HEK293 (cell line): ENCODE measurements around the gene OOSP4B.

ENCODE experiments used
- CTCF ChIA-PET: fragments of 350-600 bp; formaldehyde crosslinking; extraction: SDS; loops from one replicate; lab custom pipeline; 2021; ENCODE audit warnings: antibody characterized with exemption; lab: Yijun Ruan, JAX
- POLR2A ChIA-PET: fragments of 300-600 bp; formaldehyde crosslinking; extraction: SDS; loops from one replicate; lab custom pipeline; 2020; ENCODE audit warnings: antibody characterized with exemption, inconsistent platforms; lab: Yijun Ruan, JAX
- H3K27ac ChIP-seq: fragments of 200-500 bp; sonication (Bioruptor generic); 2 replicates; pipeline ENCODE4 v1.5.1; 2014; ENCODE audit warnings: low read depth, low read length, control low read depth, inconsistent platforms; ENCODE audit errors: extremely low read depth
- H3K36me3 ChIP-seq, 2 experiments: fragments of 200-500 bp in 1 of 2; sonication (Bioruptor generic) in 1 of 2; 1 replicate in 1 of 2; 2 replicates in 1 of 2; pipeline ENCODE4 v1.5.1; 2014 to 2017; ENCODE audit warnings: inconsistent platforms in 2 of 2, low read length in 2 of 2; ENCODE audit not compliant: control insufficient read depth in 2 of 2, insufficient read depth in 1 of 2
- H3K4me1 ChIP-seq: fragments of 200-500 bp; sonication (Bioruptor generic); 2 replicates; pipeline ENCODE4 v1.5.1; 2014; ENCODE audit warnings: mild to moderate bottlenecking, low read length, inconsistent platforms; ENCODE audit not compliant: control insufficient read depth, insufficient read depth
- H3K4me3 ChIP-seq: 2 replicates; pipeline ENCODE4 v1.5.1; 2011; ENCODE audit warnings: low read depth, mild to moderate bottlenecking, control low read depth, low read length, moderate library complexity
- H3K9me3 ChIP-seq: fragments of 200-500 bp; sonication (Bioruptor generic); 2 replicates; pipeline ENCODE4 v1.5.1; 2014; ENCODE audit warnings: low read depth, low read length, inconsistent platforms; ENCODE audit not compliant: control insufficient read depth, insufficient read depth
- EGR2 ChIP-seq: fragments of 450-650 bp; formaldehyde crosslinking; IDR thresholded peaks from 2 replicates; pipeline ENCODE4 v1.5.1; 2016; ENCODE audit warnings: low read depth, missing biosample characterization, missing genetic modification characterization
- OVOL3 ChIP-seq: fragments of 450-650 bp; formaldehyde crosslinking; IDR thresholded peaks from 2 replicates; pipeline ENCODE4 v1.5.1; 2016; ENCODE audit warnings: missing biosample characterization, missing genetic modification characterization
- PRDM6 ChIP-seq: fragments of 450-650 bp; formaldehyde crosslinking; IDR thresholded peaks from 2 replicates; pipeline ENCODE4 v1.5.1; 2017; ENCODE audit warnings: missing biosample characterization, missing genetic modification characterization
- SCRT2 ChIP-seq: fragments of 450-650 bp; formaldehyde crosslinking; IDR thresholded peaks from 2 replicates; pipeline ENCODE4 v1.5.1; 2016; ENCODE audit warnings: missing biosample characterization, missing genetic modification characterization
- SP3 ChIP-seq: fragments of 450-650 bp; formaldehyde crosslinking; IDR thresholded peaks from 2 replicates; pipeline ENCODE4 v1.5.1; 2016; ENCODE audit warnings: missing biosample characterization, missing genetic modification characterization
- SP7 ChIP-seq: fragments of 450-650 bp; formaldehyde crosslinking; IDR thresholded peaks from 2 replicates; pipeline ENCODE4 v1.5.1; 2016; ENCODE audit warnings: missing biosample characterization, missing genetic modification characterization
- ZBTB20 ChIP-seq: fragments of 450-650 bp; formaldehyde crosslinking; IDR thresholded peaks from 2 replicates; pipeline ENCODE4 v1.5.1; 2016; ENCODE audit warnings: missing biosample characterization, missing genetic modification characterization
- ZBTB48 ChIP-seq: fragments of 450-650 bp; formaldehyde crosslinking; IDR thresholded peaks from 2 replicates; pipeline ENCODE4 v1.5.1; 2016; ENCODE audit warnings: missing biosample characterization, missing genetic modification characterization
- ZFP37 ChIP-seq: fragments of 450-650 bp; formaldehyde crosslinking; IDR thresholded peaks from 2 replicates; pipeline ENCODE4 v1.5.1; 2016; ENCODE audit warnings: missing biosample characterization, missing genetic modification characterization
- ZIC2 ChIP-seq: fragments of 450-650 bp; formaldehyde crosslinking; IDR thresholded peaks from 2 replicates; pipeline ENCODE4 v1.5.1; 2016; ENCODE audit warnings: missing biosample characterization, missing genetic modification characterization
- ZNF169 ChIP-seq: fragments of 450-650 bp; formaldehyde crosslinking; IDR thresholded peaks from 2 replicates; pipeline ENCODE4 v1.5.1; 2016; ENCODE audit warnings: missing biosample characterization, missing genetic modification characterization
- ZNF239 ChIP-seq: fragments of 450-650 bp; formaldehyde crosslinking; IDR thresholded peaks from 2 replicates; pipeline ENCODE4 v1.5.1; 2016; ENCODE audit warnings: missing biosample characterization, missing genetic modification characterization
- ZNF266 ChIP-seq: fragments of 450-650 bp; formaldehyde crosslinking; IDR thresholded peaks from 2 replicates; pipeline ENCODE4 v1.5.1; 2016; ENCODE audit warnings: missing biosample characterization, missing genetic modification characterization, low read depth
- ZNF292 ChIP-seq: fragments of 450-650 bp; formaldehyde crosslinking; IDR thresholded peaks from 2 replicates; pipeline ENCODE4 v1.5.1; 2016; ENCODE audit warnings: low read depth, missing biosample characterization, missing genetic modification characterization, borderline replicate concordance
- ZNF335 ChIP-seq: fragments of 450-650 bp; formaldehyde crosslinking; conservative IDR thresholded peaks from 2 replicates; pipeline ENCODE4 v1.5.1; 2016; ENCODE audit warnings: missing biosample characterization, missing genetic modification characterization
- ZNF416 ChIP-seq: fragments of 450-650 bp; formaldehyde crosslinking; IDR thresholded peaks from 2 replicates; pipeline ENCODE4 v1.5.1; 2016; ENCODE audit warnings: missing biosample characterization, missing genetic modification characterization
- ZNF555 ChIP-seq: fragments of 450-650 bp; formaldehyde crosslinking; conservative IDR thresholded peaks from 2 replicates; pipeline ENCODE4 v1.5.1; 2017; ENCODE audit warnings: missing biosample characterization, mild to moderate bottlenecking, missing genetic modification characterization, inconsistent platforms
- ZNF654 ChIP-seq: fragments of 450-650 bp; formaldehyde crosslinking; IDR thresholded peaks from 2 replicates; pipeline ENCODE4 v1.5.1; 2016; ENCODE audit warnings: low read depth, missing biosample characterization, missing genetic modification characterization
- ZNF677 ChIP-seq: fragments of 450-650 bp; IDR thresholded peaks from 2 replicates; pipeline ENCODE4 v1.5.0; 2018; ENCODE audit warnings: missing biosample characterization, mild to moderate bottlenecking, missing genetic modification characterization, moderate library complexity
- ZNF76 ChIP-seq: fragments of 450-650 bp; formaldehyde crosslinking; IDR thresholded peaks from 2 replicates; pipeline ENCODE4; 2016; ENCODE audit warnings: low read depth, missing biosample characterization, missing genetic modification characterization, borderline replicate concordance
- ZNF837 ChIP-seq: fragments of 450-650 bp; formaldehyde crosslinking; IDR thresholded peaks from 2 replicates; pipeline ENCODE4 v1.5.1; 2016; ENCODE audit warnings: missing biosample characterization, missing genetic modification characterization
- TF ChIP-seq, protein P1 (sequence below): fragments of 450-650 bp; formaldehyde crosslinking; optimal IDR thresholded peaks from 2 replicates; pipeline ENCODE3; 2016; ENCODE audit warnings: missing biosample characterization, mild to moderate bottlenecking, missing genetic modification characterization
- TF ChIP-seq, protein P2 (sequence below): fragments of 450-650 bp; formaldehyde crosslinking; IDR thresholded peaks from 2 replicates; pipeline ENCODE4 v1.5.1; 2016; ENCODE audit warnings: missing biosample characterization, missing genetic modification characterization
- TF ChIP-seq, protein P3 (sequence below): fragments of 450-650 bp; formaldehyde crosslinking; IDR thresholded peaks from 2 replicates; pipeline ENCODE4 v1.5.0; 2017; ENCODE audit warnings: missing biosample characterization, missing genetic modification characterization, borderline replicate concordance

Gene OOSP4B

DNA sequence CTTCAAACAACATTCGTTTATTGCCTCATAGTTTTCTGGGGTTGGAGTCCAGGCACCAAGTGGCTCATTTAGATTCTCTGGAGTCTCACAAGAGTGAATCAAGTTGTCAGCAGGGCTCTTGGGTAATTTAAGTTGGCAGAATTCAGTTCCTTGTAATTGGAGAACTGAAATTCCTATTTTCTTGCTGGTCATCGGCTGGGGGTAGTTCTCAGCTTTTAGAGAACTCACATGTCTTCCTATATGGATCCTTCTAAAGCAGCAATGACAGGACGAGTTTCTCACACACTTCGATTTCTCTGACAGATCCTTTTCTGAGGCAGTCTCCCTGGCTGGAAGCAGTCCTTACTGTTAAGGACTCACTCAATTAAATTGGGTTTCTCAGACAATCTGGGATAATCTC, 17.3 kb upstream of the OOSP4B start:
- Histone ChIP-seq H3K9me3 (no peaks in the 10 kb centered on the region), H3K4me1 (no peaks in the 10 kb centered on the region)
- TF ChIP-seq ZNF169 (tag by site-specific recombination) (no peak), ZNF416 (tag by site-specific recombination) (no peak), ZNF654 (tag by site-specific recombination) (no peak), ZFP37 (no peak), ZNF266 (tag by site-specific recombination) (no peak), ZBTB20 (tag by site-specific recombination) (no peak), ZNF239 (tag by site-specific recombination) (no peak), PRDM6 (tag by site-specific recombination) (no peak), ZIC2 (no peak), ZNF837 (tag by site-specific recombination) (no peak), ZNF76 (tag by site-specific recombination) (no peak), ZNF555 (tag by site-specific recombination) (no peak)
- TF ChIP-seq, protein P1, sequence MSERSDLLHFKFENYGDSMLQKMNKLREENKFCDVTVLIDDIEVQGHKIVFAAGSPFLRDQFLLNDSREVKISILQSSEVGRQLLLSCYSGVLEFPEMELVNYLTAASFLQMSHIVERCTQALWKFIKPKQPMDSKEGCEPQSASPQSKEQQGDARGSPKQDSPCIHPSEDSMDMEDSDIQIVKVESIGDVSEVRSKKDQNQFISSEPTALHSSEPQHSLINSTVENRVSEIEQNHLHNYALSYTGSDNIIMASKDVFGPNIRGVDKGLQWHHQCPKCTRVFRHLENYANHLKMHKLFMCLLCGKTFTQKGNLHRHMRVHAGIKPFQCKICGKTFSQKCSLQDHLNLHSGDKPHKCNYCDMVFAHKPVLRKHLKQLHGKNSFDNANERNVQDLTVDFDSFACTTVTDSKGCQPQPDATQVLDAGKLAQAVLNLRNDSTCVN, result no peak
- TF ChIP-seq, protein P2, sequence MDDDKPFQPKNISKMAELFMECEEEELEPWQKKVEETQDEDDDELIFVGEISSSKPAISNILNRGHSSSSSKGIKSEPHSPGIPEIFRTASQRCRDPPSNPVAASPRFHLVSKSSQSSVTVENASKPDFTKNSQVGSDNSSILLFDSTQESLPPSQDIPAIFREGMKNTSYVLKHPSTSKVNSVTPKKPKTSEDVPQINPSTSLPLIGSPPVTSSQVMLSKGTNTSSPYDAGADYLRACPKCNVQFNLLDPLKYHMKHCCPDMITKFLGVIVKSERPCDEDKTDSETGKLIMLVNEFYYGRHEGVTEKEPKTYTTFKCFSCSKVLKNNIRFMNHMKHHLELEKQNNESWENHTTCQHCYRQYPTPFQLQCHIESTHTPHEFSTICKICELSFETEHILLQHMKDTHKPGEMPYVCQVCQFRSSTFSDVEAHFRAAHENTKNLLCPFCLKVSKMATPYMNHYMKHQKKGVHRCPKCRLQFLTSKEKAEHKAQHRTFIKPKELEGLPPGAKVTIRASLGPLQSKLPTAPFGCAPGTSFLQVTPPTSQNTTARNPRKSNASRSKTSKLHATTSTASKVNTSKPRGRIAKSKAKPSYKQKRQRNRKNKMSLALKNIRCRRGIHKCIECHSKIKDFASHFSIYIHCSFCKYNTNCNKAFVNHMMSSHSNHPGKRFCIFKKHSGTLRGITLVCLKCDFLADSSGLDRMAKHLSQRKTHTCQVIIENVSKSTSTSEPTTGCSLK, result no peak
- TF ChIP-seq, all 188 proteins: peak for 0
- no peak overlapping the region for H3K27ac ChIP-seq
- ChIA-PET CTCF (no interaction called here), POLR2A (no interaction called here)
- no peaks in the 10 kb centered on the region for H3K36me3 ChIP-seq
- H3K4me3 ChIP-seq, result no peak overlapping the region

GRCh38 chr11:60003729-60004128, 13.3 kb upstream of the OOSP4B start:
- POLR2A ChIA-PET, result no interaction called here
- Histone ChIP-seq H3K36me3 (no peaks in the 10 kb centered on the region), H3K9me3 (no peaks in the 10 kb centered on the region), H3K27ac (no peak overlapping the region), H3K4me3 (no peak overlapping the region), H3K4me1 (no peaks in the 10 kb centered on the region)
- CTCF ChIA-PET, result no interaction called here
- no peak for TF ChIP-seq ZNF335 (tag by site-specific recombination)
- TF ChIP-seq PRDM6 (tag by site-specific recombination), result no peak
- no peak for TF ChIP-seq EGR2 (tag by site-specific recombination)

DNA sequence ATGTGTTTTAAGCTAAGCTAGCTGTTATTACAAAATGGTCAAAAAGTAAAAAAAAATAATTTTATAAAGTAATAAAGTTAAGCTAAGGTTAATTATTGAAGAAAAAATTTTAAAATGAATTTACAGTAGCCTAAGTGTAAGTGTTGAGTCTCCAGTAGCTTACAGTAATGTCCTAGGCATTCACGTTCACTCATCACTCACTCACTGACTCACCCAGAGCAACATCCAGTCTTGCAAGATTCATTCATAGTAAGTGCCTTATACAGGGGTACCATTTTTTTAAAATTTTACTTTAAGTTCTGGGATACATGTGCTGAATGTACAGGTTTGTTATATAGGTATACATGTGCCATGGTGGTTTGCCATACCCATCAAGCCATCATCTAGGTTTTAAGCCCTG, 11.6 kb upstream of the OOSP4B start:
- Histone ChIP-seq H3K36me3 (no peaks in the 10 kb centered on the region), H3K4me3 (no peak overlapping the region), H3K9me3 (no peaks in the 10 kb centered on the region), H3K4me1 (no peaks in the 10 kb centered on the region), H3K27ac (no peak overlapping the region)
- ChIA-PET POLR2A (no interaction called here), CTCF (interaction anchor here (0.6 kb wide), 1 partner anchor 184 kb away, joined by 3 read pairs; no protein-coding TSS in a partner anchor)
- TF ChIP-seq ZIC2, result no peak
- TF ChIP-seq ZNF169 (tag by site-specific recombination), result no peak
- TF ChIP-seq ZNF292 (tag by site-specific recombination), result no peak
- no peak for TF ChIP-seq SP3 (tag by site-specific recombination)
- TF ChIP-seq, protein P3, sequence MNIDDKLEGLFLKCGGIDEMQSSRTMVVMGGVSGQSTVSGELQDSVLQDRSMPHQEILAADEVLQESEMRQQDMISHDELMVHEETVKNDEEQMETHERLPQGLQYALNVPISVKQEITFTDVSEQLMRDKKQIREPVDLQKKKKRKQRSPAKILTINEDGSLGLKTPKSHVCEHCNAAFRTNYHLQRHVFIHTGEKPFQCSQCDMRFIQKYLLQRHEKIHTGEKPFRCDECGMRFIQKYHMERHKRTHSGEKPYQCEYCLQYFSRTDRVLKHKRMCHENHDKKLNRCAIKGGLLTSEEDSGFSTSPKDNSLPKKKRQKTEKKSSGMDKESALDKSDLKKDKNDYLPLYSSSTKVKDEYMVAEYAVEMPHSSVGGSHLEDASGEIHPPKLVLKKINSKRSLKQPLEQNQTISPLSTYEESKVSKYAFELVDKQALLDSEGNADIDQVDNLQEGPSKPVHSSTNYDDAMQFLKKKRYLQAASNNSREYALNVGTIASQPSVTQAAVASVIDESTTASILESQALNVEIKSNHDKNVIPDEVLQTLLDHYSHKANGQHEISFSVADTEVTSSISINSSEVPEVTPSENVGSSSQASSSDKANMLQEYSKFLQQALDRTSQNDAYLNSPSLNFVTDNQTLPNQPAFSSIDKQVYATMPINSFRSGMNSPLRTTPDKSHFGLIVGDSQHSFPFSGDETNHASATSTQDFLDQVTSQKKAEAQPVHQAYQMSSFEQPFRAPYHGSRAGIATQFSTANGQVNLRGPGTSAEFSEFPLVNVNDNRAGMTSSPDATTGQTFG, result no peak
- no peak for TF ChIP-seq ZNF555 (tag by site-specific recombination)
- no peak for TF ChIP-seq OVOL3
- no peak for TF ChIP-seq ZBTB48 (tag by site-specific recombination)
- no peak for TF ChIP-seq SCRT2 (tag by site-specific recombination)
- no peak for TF ChIP-seq SP7 (tag by site-specific recombination)
- TF ChIP-seq ZNF677, result no peak
